ENCODE data around the gene BSND. TPM values are rescaled to one million over a fixed set of nuclear protein-coding genes. Genes with fewer than 3 reads are reported as not detected.
"Not testable (repeated sequence)": the region's sequence is repeated elsewhere in the genome, so short reads cannot be mapped to it uniquely, and the experiment has no call there.

The BSND gene
- total RNA-seq, 4 donors from 2014 or later, result not detected

GRCh38 chr1:55015123-55015522, 16.4 kb downstream of the BSND start:
- intact Hi-C loops (cut with DNase I), result no loop called here
- Histone ChIP-seq H3K27ac (no peak overlapping the region), H3K4me1 (no peaks in the 10 kb centered on the region), H3K4me3 (no peak overlapping the region), H3K27me3 (peaks cover 0 to 60% (median 0%) of the 10 kb centered on the region in 4 donors), H3K36me3 (no peaks in the 10 kb centered on the region), H3K9me3 (no peaks in the 10 kb centered on the region)
- no peak for DNase-seq
- no peak for TF ChIP-seq CTCF (IDR thresholded peaks at IDR 0.05)
- no peak for TF ChIP-seq POLR2A (IDR thresholded peaks at IDR 0.05)
- 78 to 79% methylated on average over 4 of the region's 5 CpGs for WGBS, 2 donors

- Histone ChIP-seq H3K4me3 (no peak overlapping the region), H3K4me1 (no peaks in the 10 kb centered on the region), H3K27me3 (peaks cover 0 to 67% (median 0%) of the 10 kb centered on the region in 4 donors), H3K9me3 (no peaks in the 10 kb centered on the region), H3K36me3 (no peaks in the 10 kb centered on the region), H3K27ac (no peak overlapping the region)
- DNase-seq, result no peak
- intact Hi-C loops (cut with DNase I), result no loop called here
- WGBS, 2 donors, result 52 to 59% methylated on average over 7 to 12 of the region's 12 CpGs
- TF ChIP-seq CTCF (IDR thresholded peaks at IDR 0.05), result no peak
- TF ChIP-seq POLR2A (IDR thresholded peaks at IDR 0.05), result no peak
Observed at GRCh38 chr1:55015731-55016620, 17.2 kb downstream of the BSND start.

GRCh38 chr1:55018395-55018794, 19.7 kb downstream of the BSND start:
- 66 to 70% methylated on average over 7 to 8 of the region's 9 CpGs for WGBS, 2 donors
- no peak for DNase-seq
- intact Hi-C loops (cut with DNase I), result no loop called here

GRCh38 chr1:55021942-55022546, 23.3 kb downstream of the BSND start:
- TF ChIP-seq CTCF (IDR thresholded peaks at IDR 0.05), result peak; percentile 67 to 97 (median 86)
- TF ChIP-seq POLR2A (IDR thresholded peaks at IDR 0.05), result no peak
- H3K9me3 ChIP-seq, result no peaks in the 10 kb centered on the region
- 38 to 39% methylated on average over 8 to 12 of the region's 15 CpGs for WGBS, 2 donors
- intact Hi-C loops (cut with DNase I), result no loop called here
- H3K4me1 ChIP-seq, result peaks cover 0 to 3% (median 0%) of the 10 kb centered on the region in 3 donors
- no peak for DNase-seq
- peaks cover 0 to 33% (median 0%) of the 10 kb centered on the region in 4 donors for H3K27me3 ChIP-seq
- H3K4me3 ChIP-seq, result no peak overlapping the region
- H3K36me3 ChIP-seq, result no peaks in the 10 kb centered on the region
- H3K27ac ChIP-seq, result no peak overlapping the region

More at GRCh38 chr1:55018395-55018794, 19.7 kb downstream of the BSND start:
- peaks cover 0 to 59% (median 0%) of the 10 kb centered on the region in 4 donors for H3K27me3 ChIP-seq
- H3K9me3 ChIP-seq, result no peaks in the 10 kb centered on the region
- H3K4me1 ChIP-seq, result peaks cover 0 to 3% (median 0%) of the 10 kb centered on the region in 3 donors
- no peak overlapping the region for H3K4me3 ChIP-seq
- no peaks in the 10 kb centered on the region for H3K36me3 ChIP-seq
- H3K27ac ChIP-seq, result no peak overlapping the region
- TF ChIP-seq CTCF (IDR thresholded peaks at IDR 0.05) (no peak), POLR2A (IDR thresholded peaks at IDR 0.05) (no peak)

GRCh38 chr1:55024163-55024562, 25.4 kb downstream of the BSND start:
- H3K27ac ChIP-seq; intact Hi-C loops (cut with DNase I); DNase-seq; H3K9me3 ChIP-seq; H3K36me3 ChIP-seq; H3K4me1 ChIP-seq; H3K4me3 ChIP-seq: not testable (repeated sequence)
- WGBS, 2 donors, result 72 to 78% methylated on average over 10 of the region's 10 CpGs
- H3K27me3 ChIP-seq, result peaks cover 0 to 16% (median 0%) of the 10 kb centered on the region in 4 donors

GRCh38 chr1:55026682-55027081, 27.9 kb downstream of the BSND start:
- H3K36me3 ChIP-seq; H3K9me3 ChIP-seq; DNase-seq; H3K27ac ChIP-seq; intact Hi-C loops (cut with DNase I); H3K4me3 ChIP-seq; H3K4me1 ChIP-seq: not testable (repeated sequence)
- peaks cover 0 to 12% (median 0%) of the 10 kb centered on the region in 4 donors for H3K27me3 ChIP-seq
- 73 to 74% methylated on average over 3 of the region's 3 CpGs for WGBS, 2 donors

GRCh38 chr1:55031098-55031497, 32.4 kb downstream of the BSND start:
- H3K27me3 ChIP-seq, result peaks cover 0 to 43% (median 0%) of the 10 kb centered on the region in 4 donors
- H3K36me3 ChIP-seq; intact Hi-C loops (cut with DNase I); H3K9me3 ChIP-seq; H3K4me3 ChIP-seq; DNase-seq; H3K4me1 ChIP-seq; H3K27ac ChIP-seq: not testable (repeated sequence)
- 93 to 94% methylated on average over 5 of the region's 5 CpGs for WGBS, 2 donors

Measured in esophagus squamous epithelium (tissue), 5 donors.